Fibroblast of mammary gland (primary cell): ENCODE results near the gene OTOGL.
A peak's percentile ranks its signal among the peaks of the same experiment; 100 is the strongest.

Experiments used
- DNase-seq: peaks from one replicate; pipeline ENCODE4 v3.0.0-alpha.2; 2010; ENCODE audit warnings: low read depth
- H3K4me3 ChIP-seq: 2 replicates; pipeline ENCODE4 v1.5.1; 2011; ENCODE audit warnings: low read depth, mild to moderate bottlenecking, low read length, moderate library complexity; ENCODE audit not compliant: control insufficient read depth
- CTCF ChIP-seq: conservative IDR thresholded peaks from 2 replicates; pipeline ENCODE4 v1.5.1; 2011; ENCODE audit warnings: low read depth, low read length, inconsistent platforms; ENCODE audit not compliant: control insufficient read depth, insufficient read depth

The OTOGL gene

GRCh38 chr12:80195074-80195726 lies 95.9 kb downstream of the OTOGL start:
- peak; percentile 86 for TF ChIP-seq CTCF
- H3K4me3 ChIP-seq: no peak overlapping the region
- peak; percentile 75 for DNase-seq

- H3K4me3 ChIP-seq: no peak overlapping the region
- DNase-seq: no peak
- no peak for TF ChIP-seq CTCF
Measured at GRCh38 chr12:80195737-80196136, 96.4 kb downstream of the OTOGL start.

- DNase-seq: no peak
- no peak for TF ChIP-seq CTCF
- no peak overlapping the region for H3K4me3 ChIP-seq
Measured at GRCh38 chr12:80196419-80196818, 97.1 kb downstream of the OTOGL start.

GRCh38 chr12:80198782-80199337 lies 99.5 kb downstream of the OTOGL start:
- H3K4me3 ChIP-seq: no peak overlapping the region
- DNase-seq: no peak
- TF ChIP-seq CTCF: no peak

- H3K4me3 ChIP-seq: no peak overlapping the region
- TF ChIP-seq CTCF: no peak
- DNase-seq: no peak
Measured at GRCh38 chr12:80199931-80200330, 100.6 kb downstream of the OTOGL start.

- no peak for DNase-seq
- no peak overlapping the region for H3K4me3 ChIP-seq
- no peak for TF ChIP-seq CTCF
Measured at GRCh38 chr12:80200414-80200813, 101.1 kb downstream of the OTOGL start.
